Inflammatory macrophage treated with lipopolysaccharide for 4 hours (primary cell): ENCODE data around the gene GPR162.

Source experiments
- DNase-seq: peaks from one replicate; pipeline ENCODE4 v3.0.0-alpha.2; 2020

Gene GPR162

DNA sequence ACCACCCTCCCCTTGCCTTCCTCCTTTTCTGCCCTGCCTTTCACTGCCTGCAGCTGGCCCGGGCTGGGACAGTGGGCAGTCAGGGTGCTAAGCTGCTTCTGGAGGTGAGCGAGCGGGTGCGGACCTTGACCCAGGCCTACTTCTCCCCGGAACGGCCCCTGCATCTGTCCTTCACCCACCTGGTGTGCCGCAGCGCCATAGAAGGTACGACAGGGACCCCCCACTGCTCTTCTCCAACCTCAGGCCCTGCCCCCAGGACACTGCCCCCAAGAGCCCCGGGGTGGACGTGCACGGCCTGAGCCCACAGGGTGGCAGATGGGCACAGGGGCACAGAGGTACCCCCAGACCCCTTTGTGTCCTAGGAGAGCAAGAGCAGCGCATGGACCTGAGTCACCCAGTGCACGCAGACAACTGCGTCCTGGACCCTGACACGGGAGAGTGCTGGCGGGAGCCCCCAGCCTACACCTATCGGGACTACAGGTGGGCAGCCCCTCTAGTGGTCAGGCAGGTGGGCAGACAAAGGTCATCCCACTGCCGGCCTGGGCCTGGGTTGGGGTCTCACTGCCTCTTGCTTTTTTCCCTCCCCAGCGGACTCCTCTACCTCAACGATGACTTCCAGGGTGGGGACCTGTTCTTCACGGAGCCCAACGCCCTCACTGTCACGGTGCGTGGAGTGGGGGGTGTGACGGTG, 15.9 kb downstream of the GPR162 start:
- no peak for DNase-seq

DNA sequence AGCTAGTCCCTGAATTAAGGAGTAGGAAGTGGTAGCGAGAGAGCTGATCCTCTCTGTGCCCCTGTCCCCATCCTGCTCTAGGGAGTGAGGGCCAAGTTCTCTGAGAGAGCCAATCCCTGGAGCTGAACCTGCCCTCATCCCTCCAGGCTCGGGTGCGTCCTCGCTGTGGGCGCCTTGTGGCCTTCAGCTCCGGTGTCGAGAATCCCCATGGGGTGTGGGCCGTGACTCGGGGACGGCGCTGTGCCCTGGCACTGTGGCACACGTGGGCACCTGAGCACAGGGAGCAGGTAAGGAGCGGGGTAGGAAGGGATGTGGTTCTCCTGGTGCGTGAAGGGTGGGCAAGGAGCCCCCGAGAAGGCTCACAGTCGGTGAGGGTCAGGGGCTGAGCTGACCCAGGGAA, 17.2 kb downstream of the GPR162 start:
- DNase-seq = no peak

- DNase-seq = no peak
Measured at GRCh38 chr12:6839482-6840201, 18.0 kb downstream of the GPR162 start.

DNA sequence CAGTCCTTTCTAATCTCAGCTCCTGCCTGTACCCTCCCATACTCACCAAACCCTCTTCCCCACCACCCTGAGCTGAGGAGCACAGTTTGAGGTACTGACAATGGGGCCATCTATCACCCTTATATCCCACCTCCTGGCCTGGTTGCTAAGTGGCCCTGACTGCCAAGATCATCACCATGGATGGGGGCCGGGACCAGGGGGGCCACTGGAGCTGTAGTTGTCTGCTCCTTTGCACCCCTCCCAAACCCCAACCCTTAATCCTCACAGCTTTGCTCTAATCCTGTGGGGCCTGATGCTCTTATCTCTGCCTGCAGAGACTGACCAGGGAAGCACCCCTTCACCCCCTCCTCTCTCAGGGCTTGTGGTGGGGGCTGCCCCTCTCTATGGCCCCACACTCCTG, 18.7 kb downstream of the GPR162 start:
- DNase-seq = no peak

DNA sequence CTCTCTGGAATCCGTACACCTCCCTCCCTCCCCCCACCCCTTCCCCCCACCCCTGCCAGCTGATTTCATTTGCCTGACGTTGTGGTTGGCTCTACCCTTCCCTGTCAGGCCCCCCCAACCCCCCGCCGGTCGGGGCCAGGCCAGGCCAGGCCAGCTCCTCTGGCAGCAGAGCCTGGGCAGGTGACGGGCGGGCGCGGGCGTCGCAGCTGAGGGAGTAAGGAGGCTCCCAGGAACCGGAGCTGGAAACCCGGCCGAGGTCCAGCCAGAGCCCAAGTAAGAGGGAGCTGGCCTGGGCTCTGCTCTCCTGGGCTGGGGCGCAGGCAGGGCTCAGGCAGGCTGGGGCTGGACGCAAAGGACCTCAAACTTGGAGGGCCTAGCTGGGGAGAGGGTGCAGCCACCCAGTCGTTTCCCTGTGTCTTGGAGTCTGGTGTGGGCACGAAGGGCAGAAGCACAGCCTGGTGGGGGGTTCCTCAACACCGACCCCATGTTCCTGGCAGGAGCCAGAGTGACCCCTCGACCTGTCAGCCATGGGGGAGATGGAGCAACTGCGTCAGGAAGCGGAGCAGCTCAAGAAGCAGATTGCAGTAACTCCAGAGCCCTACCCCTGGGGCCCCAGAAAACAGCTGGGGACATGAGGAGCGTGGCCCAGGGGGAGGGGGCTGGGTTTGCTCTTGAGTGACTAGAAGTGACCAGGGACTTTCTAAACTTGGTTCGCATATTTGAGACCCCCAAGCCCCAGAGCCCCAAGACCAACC, 19.3 kb downstream of the GPR162 start, which contains the start of gene GNB3:
GNB3 (plus strand) TSS at position 165 of the 755 bp plus-strand sequence; CDS start at position 528, 363 bp downstream.
- no peak for DNase-seq

DNA sequence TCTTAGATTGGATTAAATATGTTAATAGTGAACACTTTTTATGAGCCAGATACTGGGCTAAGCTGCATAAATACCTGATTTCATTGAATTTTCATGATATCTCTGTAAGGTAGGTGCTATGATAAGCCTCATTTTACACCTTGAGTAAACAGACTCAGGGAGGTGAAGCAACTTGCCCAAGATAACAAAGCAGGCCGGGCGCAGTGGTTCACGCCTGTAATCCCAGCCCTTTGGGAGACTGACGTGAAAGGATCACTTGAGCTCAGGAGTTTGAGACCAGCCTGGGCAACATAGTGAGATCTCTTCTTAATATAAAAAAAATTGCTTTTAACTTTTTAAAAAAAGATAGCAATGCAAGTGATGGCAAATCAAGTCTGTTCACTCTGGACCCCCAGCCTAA, 20.5 kb downstream of the GPR162 start:
- no peak for DNase-seq

DNA sequence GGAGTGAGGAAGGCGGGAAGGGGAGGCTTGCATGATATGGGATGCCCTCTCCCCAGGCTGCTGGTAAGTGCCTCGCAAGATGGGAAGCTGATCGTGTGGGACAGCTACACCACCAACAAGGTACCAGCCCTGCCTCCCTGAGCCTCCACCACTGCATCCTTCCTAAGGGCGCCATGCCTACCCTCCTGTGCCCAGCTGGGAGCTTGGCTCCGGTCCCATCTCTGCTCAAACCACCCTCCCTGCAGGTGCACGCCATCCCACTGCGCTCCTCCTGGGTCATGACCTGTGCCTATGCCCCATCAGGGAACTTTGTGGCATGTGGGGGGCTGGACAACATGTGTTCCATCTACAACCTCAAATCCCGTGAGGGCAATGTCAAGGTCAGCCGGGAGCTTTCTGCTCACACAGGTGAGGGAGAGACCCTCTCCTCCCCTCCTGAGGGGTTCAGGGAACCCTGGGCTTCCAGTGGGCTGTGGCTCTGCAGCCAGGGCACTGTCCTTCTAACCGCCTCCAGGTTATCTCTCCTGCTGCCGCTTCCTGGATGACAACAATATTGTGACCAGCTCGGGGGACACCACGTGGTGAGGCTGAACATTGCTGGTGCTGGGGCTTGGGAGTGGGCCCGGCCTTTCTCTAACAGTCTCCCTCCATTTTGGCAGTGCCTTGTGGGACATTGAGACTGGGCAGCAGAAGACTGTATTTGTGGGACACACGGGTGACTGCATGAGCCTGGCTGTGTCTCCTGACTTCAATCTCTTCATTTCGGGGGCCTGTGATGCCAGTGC, 21.7 kb downstream of the GPR162 start:
- no peak for DNase-seq

DNA sequence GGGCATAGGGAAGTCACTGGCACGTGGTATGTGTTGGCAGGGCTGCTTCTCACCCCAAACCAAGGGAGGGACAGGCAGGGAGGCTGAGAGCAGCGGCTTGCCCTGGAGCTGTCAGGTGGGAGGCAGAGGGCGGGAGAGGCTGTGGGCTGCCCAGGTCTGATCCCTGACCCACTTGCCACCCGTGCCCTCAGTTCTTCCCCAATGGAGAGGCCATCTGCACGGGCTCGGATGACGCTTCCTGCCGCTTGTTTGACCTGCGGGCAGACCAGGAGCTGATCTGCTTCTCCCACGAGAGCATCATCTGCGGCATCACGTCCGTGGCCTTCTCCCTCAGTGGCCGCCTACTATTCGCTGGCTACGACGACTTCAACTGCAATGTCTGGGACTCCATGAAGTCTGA, 23.8 kb downstream of the GPR162 start:
- no peak for DNase-seq

GRCh38 chr12:6846316-6846869, 24.8 kb downstream of the GPR162 start:
- DNase-seq = no peak

DNA sequence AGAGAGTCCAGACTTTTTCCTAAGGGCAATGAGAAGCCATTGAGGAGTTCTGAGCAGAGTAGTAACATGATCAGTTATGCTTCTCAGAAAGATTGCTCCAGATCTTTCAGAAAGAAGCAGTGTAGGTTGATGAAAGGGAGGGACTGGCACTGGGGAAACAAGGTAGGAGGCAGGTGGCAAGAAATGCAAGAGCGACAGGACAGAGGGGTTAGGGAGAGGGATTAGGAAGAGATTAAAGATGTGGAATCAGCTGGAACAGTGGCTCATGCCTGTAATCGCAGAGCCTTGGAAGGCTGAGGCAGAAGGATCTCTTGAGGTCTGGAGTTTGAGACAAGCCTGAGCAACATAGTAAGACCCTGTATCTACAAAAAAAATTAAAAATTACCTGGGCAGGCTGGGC, 26.1 kb downstream of the GPR162 start:
- no peak for DNase-seq

DNA sequence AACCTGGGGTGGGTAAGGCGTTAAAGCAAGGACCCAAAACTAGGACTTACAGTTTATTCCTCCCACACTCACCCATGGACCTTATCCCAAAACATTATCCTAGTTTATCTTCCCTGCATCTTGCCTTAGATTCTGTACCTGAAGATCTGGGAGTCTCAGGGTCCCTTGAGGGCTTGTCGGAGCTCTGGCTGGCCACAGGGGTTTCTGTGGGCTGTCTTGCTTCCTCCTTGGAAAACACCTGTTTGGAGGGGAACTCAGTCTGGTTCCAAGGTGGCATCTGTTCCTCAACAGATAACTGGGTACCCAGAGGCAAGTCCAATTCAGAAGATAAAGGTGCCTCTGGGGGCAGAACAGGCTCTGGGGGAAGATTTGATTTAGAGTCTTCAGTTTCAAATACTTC, 27.8 kb downstream of the GPR162 start:
- no peak for DNase-seq

GRCh38 chr12:6849976-6850560, 28.4 kb downstream of the GPR162 start:
- DNase-seq = no peak

GRCh38 chr12:6850796-6851152, 29.2 kb downstream of the GPR162 start:
- DNase-seq = no peak

- DNase-seq = peak; percentile 99
Measured at GRCh38 chr12:6851153-6851920, 29.7 kb downstream of the GPR162 start, which contains the start of gene CDCA3. CDCA3 (minus strand) TSS chr12:6851286; CDS start chr12:6850952, 334 bp downstream.

DNA sequence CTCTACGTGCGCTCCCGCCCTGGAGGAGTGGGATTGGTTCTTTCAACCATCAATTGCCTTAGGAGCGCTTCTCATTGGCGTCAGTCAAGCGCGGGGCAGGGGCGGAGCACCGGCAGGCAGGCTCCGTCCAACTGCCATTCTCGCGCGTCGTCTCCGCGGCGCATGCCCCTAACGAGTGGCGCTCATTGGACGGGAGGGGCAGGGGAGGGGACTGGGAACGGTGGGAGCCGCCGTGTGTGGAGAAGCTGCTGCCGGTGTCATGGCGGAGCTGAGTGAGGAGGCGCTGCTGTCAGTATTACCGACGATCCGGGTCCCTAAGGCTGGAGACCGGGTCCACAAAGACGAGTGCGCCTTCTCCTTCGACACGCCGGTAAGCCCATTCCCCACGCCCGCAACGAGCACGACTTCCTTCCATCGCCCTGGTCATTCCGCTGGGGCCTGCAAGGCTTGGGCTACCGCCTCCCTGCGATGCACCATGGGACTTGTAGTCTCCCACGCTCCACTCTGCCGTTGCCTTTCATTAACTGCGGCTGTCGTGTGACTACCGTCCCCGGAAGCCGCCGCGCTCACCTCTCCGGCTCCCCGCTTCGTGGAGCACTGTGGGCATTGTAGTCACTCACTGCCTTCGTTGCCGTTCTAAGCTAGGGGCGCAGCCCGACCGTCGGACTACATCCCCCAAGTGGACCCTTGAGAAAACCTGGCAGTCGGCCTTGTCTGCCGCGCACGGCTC, 30.5 kb downstream of the GPR162 start, which contains the start of gene USP5:
USP5 (plus strand) TSS at position 230 of the 730 bp plus-strand sequence; CDS start at position 260, 30 bp downstream.
- peak; percentile 100 for DNase-seq

- no peak for DNase-seq
Measured at GRCh38 chr12:6852651-6853354, 31.2 kb downstream of the GPR162 start.

DNA sequence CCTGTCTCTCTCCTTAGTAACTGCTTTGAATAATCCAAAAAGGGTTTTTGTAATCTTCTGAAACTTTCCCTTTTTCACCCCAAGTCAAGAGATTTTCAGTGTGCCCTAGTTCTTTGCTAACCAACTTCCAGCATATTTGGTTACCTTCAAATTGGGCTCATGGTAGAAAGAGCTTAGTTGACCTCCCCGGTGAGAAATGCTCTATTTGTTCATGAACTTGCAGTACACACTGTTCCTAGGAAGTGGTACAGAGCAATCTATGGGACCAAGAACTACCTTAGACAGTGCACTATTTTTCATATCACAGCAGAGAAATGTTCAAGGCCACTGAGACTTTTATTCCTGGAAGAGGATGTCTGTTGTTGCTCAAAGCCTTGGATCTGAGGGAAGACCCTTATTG, 32.0 kb downstream of the GPR162 start:
- no peak for DNase-seq

DNA sequence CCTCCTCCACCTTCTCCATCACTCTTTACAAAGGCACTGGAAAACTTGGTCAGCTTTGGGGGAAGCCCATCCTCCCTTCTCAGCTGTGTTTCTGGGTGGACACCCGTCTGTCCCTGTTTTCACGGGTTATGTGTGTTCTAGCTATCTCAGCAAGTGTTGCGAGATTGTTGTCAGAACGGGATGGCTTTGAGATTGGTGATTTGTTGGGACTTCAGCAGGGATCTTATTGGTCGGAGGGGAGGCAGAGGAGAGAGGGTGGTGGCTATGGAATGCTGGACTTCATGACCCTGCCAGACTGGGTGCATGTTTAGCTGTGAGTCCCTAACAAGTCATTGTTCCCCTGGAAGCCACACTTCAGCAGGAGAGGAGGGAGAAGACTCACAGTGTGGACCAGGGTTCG, 32.4 kb downstream of the GPR162 start:
- DNase-seq = no peak

DNA sequence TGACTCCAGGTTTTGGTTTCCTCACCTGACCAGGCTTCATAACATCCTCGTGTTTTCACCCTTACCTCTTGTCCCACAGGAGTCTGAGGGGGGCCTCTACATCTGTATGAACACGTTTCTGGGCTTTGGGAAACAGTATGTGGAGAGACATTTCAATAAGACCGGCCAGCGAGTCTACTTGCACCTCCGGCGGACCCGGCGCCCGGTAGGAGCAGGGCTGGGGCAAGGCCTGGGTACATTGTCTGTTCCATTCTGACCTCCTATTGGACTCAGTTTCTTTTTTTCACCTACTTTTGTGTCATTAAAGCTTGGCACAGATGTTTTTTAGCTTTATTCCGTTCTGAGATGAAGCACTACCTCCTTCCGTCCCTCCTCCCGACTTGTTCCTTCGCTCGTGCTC, 33.7 kb downstream of the GPR162 start:
- DNase-seq = no peak

GRCh38 chr12:6858799-6859198, 37.2 kb downstream of the GPR162 start:
- no peak for DNase-seq
